ENCODE measurements around the gene SNX4. TPM values are rescaled to one million over a fixed set of nuclear protein-coding genes. Genes with fewer than 3 reads are reported as not detected.
"Not testable (repeated sequence)": the region's sequence is repeated elsewhere in the genome, so short reads cannot be mapped to it uniquely, and the experiment has no call there.

SNX4 gene
- total RNA-seq, 1 donor from 2014 or later: 24.0 TPM

DNA sequence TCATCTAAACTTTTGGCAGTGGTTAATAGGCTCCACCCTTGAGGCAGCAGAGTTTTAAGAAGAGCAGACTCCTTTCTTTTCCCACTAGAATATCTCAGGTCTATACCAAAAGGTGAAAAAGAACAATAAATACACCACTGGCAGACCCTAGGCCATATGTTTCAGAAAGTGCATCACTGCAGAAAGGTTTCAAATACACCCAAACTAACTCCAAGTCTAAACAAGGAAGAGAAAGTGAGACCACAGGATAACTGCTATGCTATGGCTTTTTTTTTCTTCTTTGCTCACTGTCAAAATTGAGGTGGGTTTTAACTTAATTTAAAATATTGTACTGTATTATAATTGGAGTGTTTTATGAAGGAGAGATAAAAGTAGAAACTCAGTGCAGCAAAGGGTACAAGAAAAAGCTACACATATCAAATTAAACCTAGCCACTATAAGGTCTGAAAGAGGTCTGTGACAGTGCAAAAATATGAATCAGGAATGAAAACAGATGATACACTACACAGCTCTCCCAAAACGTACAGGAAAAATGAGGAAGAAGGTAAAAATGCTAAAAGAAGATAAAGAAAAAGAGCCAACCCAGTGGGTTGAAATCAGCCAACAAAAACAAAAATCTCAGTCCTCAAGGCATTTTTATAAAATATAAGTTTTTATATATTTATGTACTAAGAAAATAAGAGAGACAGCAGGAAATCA is 8.4 kb downstream of the SNX4 start:
- no peaks in the 10 kb centered on the region for H3K9me3 ChIP-seq (ENCODE audit: control insufficient read depth in 3 of 3, low read length in 3 of 3)
- peaks cover 7 to 11% (median 8%) of the 10 kb centered on the region in 3 donors for H3K36me3 ChIP-seq (ENCODE audit: control insufficient read depth in 3 of 3, insufficient read depth in 3 of 3, low read length in 3 of 3)
- no peak overlapping the region for H3K27ac ChIP-seq (ENCODE audit: low read depth, low read length)
- peak overlapping the region in 1 of 3 donors; percentile 20 for H3K9ac ChIP-seq (ENCODE audit: low read depth in 1 of 3, low read length in 3 of 3)
- H3K4me1 ChIP-seq (ENCODE audit: control insufficient read depth in 3 of 3, insufficient read depth in 3 of 3, low read length in 3 of 3): peaks cover 0 to 3% (median 0%) of the 10 kb centered on the region in 3 donors
- no peaks in the 10 kb centered on the region for H3K27me3 ChIP-seq (ENCODE audit: control insufficient read depth in 3 of 3, insufficient read depth in 3 of 3, low read length in 3 of 3)
- H3K4me3 ChIP-seq (ENCODE audit: low read length in 3 of 3): no peak overlapping the region

DNA sequence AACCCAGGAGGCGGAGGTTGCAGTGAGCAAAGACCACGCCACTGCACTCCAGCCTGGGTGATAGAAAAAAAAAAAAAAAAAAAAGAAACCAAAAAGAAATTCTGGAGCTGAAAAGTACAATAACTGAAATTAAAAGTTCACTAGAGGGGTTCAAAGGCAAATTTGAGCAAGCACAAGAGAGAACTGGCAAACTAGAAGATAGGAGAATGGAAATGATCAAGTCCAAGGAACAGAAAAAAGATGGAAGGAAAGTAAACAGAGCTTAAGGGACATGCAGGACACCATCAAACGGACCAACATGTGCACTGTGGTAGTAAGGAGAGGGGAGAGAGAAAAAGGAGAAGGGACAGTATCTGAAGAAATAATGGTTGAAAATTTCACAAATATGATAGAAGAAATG is 12.9 kb downstream of the SNX4 start:
- H3K9ac ChIP-seq (ENCODE audit: low read depth in 1 of 3, low read length in 3 of 3): no peak overlapping the region
- no peak overlapping the region for H3K4me3 ChIP-seq (ENCODE audit: low read length in 3 of 3)
- peaks cover 6 to 14% (median 13%) of the 10 kb centered on the region in 3 donors for H3K36me3 ChIP-seq (ENCODE audit: control insufficient read depth in 3 of 3, insufficient read depth in 3 of 3, low read length in 3 of 3)
- H3K27me3 ChIP-seq (ENCODE audit: control insufficient read depth in 3 of 3, insufficient read depth in 3 of 3, low read length in 3 of 3): no peaks in the 10 kb centered on the region
- peaks cover 0 to 3% (median 0%) of the 10 kb centered on the region in 3 donors for H3K4me1 ChIP-seq (ENCODE audit: control insufficient read depth in 3 of 3, insufficient read depth in 3 of 3, low read length in 3 of 3)
- no peaks in the 10 kb centered on the region for H3K9me3 ChIP-seq (ENCODE audit: control insufficient read depth in 3 of 3, low read length in 3 of 3)
- no peak overlapping the region for H3K27ac ChIP-seq (ENCODE audit: low read depth, low read length)

DNA sequence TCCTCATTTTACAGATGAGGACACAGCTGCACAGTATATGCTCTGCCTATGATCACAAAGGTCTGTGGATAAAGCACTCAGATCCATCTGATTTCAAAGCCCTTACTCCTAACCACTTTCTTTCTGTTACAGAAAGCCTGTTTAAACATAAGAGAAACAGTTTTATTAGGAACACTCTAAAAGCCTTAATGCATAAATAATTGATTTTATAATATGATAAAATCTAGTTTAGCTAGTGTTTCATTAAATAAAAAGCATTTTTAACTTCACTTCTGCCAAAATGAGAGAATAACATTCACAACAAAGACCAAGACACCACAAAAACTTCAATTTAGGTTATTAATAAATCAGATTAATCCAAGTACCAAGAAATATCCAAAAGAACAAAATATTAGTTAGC is 21.4 kb downstream of the SNX4 start:
- Histone ChIP-seq H3K36me3 (ENCODE audit: control insufficient read depth in 3 of 3, insufficient read depth in 3 of 3, low read length in 3 of 3) (peaks cover 14 to 25% (median 23%) of the 10 kb centered on the region in 3 donors), H3K4me1 (ENCODE audit: control insufficient read depth in 3 of 3, insufficient read depth in 3 of 3, low read length in 3 of 3) (no peaks in the 10 kb centered on the region), H3K4me3 (ENCODE audit: low read length in 3 of 3) (no peak overlapping the region), H3K9me3 (ENCODE audit: control insufficient read depth in 3 of 3, low read length in 3 of 3) (no peaks in the 10 kb centered on the region), H3K27ac (ENCODE audit: low read depth, low read length) (no peak overlapping the region), H3K9ac (ENCODE audit: low read depth in 1 of 3, low read length in 3 of 3) (no peak overlapping the region), H3K27me3 (ENCODE audit: control insufficient read depth in 3 of 3, insufficient read depth in 3 of 3, low read length in 3 of 3) (no peaks in the 10 kb centered on the region)

- Histone ChIP-seq H3K27ac (ENCODE audit: low read depth, low read length) (no peak overlapping the region), H3K9ac (ENCODE audit: low read depth in 1 of 3, low read length in 3 of 3) (no peak overlapping the region), H3K27me3 (ENCODE audit: control insufficient read depth in 3 of 3, insufficient read depth in 3 of 3, low read length in 3 of 3) (no peaks in the 10 kb centered on the region), H3K36me3 (ENCODE audit: control insufficient read depth in 3 of 3, insufficient read depth in 3 of 3, low read length in 3 of 3) (peaks cover 12 to 33% (median 33%) of the 10 kb centered on the region in 3 donors), H3K4me3 (ENCODE audit: low read length in 3 of 3) (no peak overlapping the region), H3K9me3 (ENCODE audit: control insufficient read depth in 3 of 3, low read length in 3 of 3) (no peaks in the 10 kb centered on the region), H3K4me1 (ENCODE audit: control insufficient read depth in 3 of 3, insufficient read depth in 3 of 3, low read length in 3 of 3) (no peaks in the 10 kb centered on the region)
Measured at GRCh38 chr3:125496701-125497100, 23.3 kb downstream of the SNX4 start.

DNA sequence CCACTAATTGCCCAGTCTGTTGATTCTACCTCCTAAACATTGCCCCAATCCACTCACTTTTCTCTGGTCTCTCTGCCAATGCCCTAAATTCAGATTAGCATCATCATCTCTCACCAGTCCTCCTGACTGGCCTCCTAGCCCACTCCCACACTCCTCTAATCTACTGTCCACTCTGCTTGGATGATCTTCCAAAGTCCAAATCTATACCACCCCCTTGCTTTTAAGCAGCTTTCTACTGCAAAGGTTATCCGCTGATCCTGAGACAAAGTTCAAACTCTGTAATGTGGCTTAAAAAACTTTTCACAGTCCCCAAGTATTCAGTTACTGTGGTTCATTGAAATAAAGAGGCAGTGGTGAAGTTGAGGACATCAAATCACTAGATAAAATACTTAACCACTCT is 37.6 kb downstream of the SNX4 start:
- Histone ChIP-seq H3K4me1 (ENCODE audit: control insufficient read depth in 3 of 3, insufficient read depth in 3 of 3, low read length in 3 of 3) (no peaks in the 10 kb centered on the region), H3K9ac (ENCODE audit: low read depth in 1 of 3, low read length in 3 of 3) (no peak overlapping the region), H3K9me3 (ENCODE audit: control insufficient read depth in 3 of 3, low read length in 3 of 3) (no peaks in the 10 kb centered on the region), H3K4me3 (ENCODE audit: low read length in 3 of 3) (no peak overlapping the region), H3K27me3 (ENCODE audit: control insufficient read depth in 3 of 3, insufficient read depth in 3 of 3, low read length in 3 of 3) (no peaks in the 10 kb centered on the region), H3K36me3 (ENCODE audit: control insufficient read depth in 3 of 3, insufficient read depth in 3 of 3, low read length in 3 of 3) (peaks cover 0 to 23% (median 9%) of the 10 kb centered on the region in 3 donors), H3K27ac (ENCODE audit: low read depth, low read length) (no peak overlapping the region)

GRCh38 chr3:125481786-125482185 is 38.2 kb downstream of the SNX4 start:
- H3K27me3 ChIP-seq (ENCODE audit: control insufficient read depth in 3 of 3, insufficient read depth in 3 of 3, low read length in 3 of 3): no peaks in the 10 kb centered on the region
- H3K4me1 ChIP-seq (ENCODE audit: control insufficient read depth in 3 of 3, insufficient read depth in 3 of 3, low read length in 3 of 3): no peaks in the 10 kb centered on the region
- H3K9ac ChIP-seq (ENCODE audit: low read depth in 1 of 3, low read length in 3 of 3): no peak overlapping the region
- peaks cover 0 to 23% (median 10%) of the 10 kb centered on the region in 3 donors for H3K36me3 ChIP-seq (ENCODE audit: control insufficient read depth in 3 of 3, insufficient read depth in 3 of 3, low read length in 3 of 3)
- no peak overlapping the region for H3K27ac ChIP-seq (ENCODE audit: low read depth, low read length)
- H3K4me3 ChIP-seq (ENCODE audit: low read length in 3 of 3): no peak overlapping the region
- no peaks in the 10 kb centered on the region for H3K9me3 ChIP-seq (ENCODE audit: control insufficient read depth in 3 of 3, low read length in 3 of 3)

- not testable (repeated sequence) for H3K4me3 ChIP-seq (ENCODE audit: low read length in 3 of 3); H3K4me1 ChIP-seq (ENCODE audit: control insufficient read depth in 3 of 3, insufficient read depth in 3 of 3, low read length in 3 of 3); H3K27me3 ChIP-seq (ENCODE audit: control insufficient read depth in 3 of 3, insufficient read depth in 3 of 3, low read length in 3 of 3); H3K9ac ChIP-seq (ENCODE audit: low read depth in 1 of 3, low read length in 3 of 3); H3K9me3 ChIP-seq (ENCODE audit: control insufficient read depth in 3 of 3, low read length in 3 of 3); H3K27ac ChIP-seq (ENCODE audit: low read depth, low read length)
- H3K36me3 ChIP-seq (ENCODE audit: control insufficient read depth in 3 of 3, insufficient read depth in 3 of 3, low read length in 3 of 3): peaks cover 0 to 19% (median 10%) of the 10 kb centered on the region in 3 donors
Measured at GRCh38 chr3:125481375-125481759, 38.6 kb downstream of the SNX4 start.

DNA sequence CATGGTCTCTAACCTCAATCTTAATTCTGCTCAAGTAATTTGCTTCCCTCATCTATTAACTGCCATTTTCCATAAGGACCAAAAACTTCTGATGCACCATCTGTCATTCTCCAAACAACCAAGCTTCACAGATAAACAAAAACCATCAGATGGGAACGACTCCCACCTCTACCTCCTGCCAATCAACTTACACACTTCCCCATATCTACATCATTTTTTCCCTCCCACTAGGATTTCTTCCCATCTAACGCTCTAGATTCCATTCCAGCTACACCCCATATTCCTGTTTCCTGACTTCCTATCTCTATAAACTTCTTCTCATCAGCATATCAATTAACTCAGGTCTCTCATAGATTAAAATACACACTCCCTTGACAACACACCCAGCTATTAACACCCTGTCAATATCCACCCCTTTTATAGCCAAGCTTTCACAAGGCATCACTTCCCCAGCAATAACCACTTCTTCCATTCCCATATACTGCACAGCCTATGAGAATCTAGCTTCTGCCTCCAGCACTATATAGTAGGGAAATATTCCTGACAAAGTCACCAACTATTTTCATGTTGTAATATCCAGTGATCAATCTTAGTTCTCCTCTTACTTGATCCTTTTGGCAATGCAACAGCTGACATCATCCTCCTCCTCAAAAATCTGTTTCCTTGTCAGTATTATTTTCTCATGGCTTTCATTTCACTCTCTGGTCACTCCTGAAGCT is 39.2 kb downstream of the SNX4 start:
- Histone ChIP-seq H3K4me1 (ENCODE audit: control insufficient read depth in 3 of 3, insufficient read depth in 3 of 3, low read length in 3 of 3) (no peaks in the 10 kb centered on the region), H3K9ac (ENCODE audit: low read depth in 1 of 3, low read length in 3 of 3) (no peak overlapping the region), H3K27me3 (ENCODE audit: control insufficient read depth in 3 of 3, insufficient read depth in 3 of 3, low read length in 3 of 3) (no peaks in the 10 kb centered on the region), H3K36me3 (ENCODE audit: control insufficient read depth in 3 of 3, insufficient read depth in 3 of 3, low read length in 3 of 3) (peaks cover 0 to 19% (median 10%) of the 10 kb centered on the region in 3 donors), H3K4me3 (ENCODE audit: low read length in 3 of 3) (no peak overlapping the region), H3K9me3 (ENCODE audit: control insufficient read depth in 3 of 3, low read length in 3 of 3) (no peaks in the 10 kb centered on the region), H3K27ac (ENCODE audit: low read depth, low read length) (no peak overlapping the region)

DNA sequence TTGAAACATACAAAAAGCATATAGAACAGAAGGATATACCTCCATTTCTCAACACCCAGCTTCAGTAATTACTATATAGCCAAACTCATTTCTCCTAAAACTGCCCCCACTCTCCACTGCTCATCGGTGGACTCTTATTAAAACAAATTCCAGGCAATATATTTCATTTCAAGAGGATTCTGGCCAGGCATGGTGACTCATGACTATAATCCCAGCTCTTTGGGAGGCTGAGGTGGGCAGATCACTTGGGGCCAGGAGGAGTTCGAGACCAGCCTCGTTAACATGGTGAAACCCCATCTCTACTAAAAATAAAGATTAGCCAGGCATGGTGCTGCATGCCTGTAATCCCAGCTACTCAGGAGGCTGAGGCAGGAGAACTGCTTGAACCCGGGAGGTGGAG is 40.9 kb downstream of the SNX4 start:
- H3K27ac ChIP-seq (ENCODE audit: low read depth, low read length): no peak overlapping the region
- H3K9me3 ChIP-seq (ENCODE audit: control insufficient read depth in 3 of 3, low read length in 3 of 3): no peaks in the 10 kb centered on the region
- H3K4me3 ChIP-seq (ENCODE audit: low read length in 3 of 3): no peak overlapping the region
- H3K27me3 ChIP-seq (ENCODE audit: control insufficient read depth in 3 of 3, insufficient read depth in 3 of 3, low read length in 3 of 3): no peaks in the 10 kb centered on the region
- H3K9ac ChIP-seq (ENCODE audit: low read depth in 1 of 3, low read length in 3 of 3): no peak overlapping the region
- H3K36me3 ChIP-seq (ENCODE audit: control insufficient read depth in 3 of 3, insufficient read depth in 3 of 3, low read length in 3 of 3): peaks cover 3 to 23% (median 10%) of the 10 kb centered on the region in 3 donors
- H3K4me1 ChIP-seq (ENCODE audit: control insufficient read depth in 3 of 3, insufficient read depth in 3 of 3, low read length in 3 of 3): no peaks in the 10 kb centered on the region

DNA sequence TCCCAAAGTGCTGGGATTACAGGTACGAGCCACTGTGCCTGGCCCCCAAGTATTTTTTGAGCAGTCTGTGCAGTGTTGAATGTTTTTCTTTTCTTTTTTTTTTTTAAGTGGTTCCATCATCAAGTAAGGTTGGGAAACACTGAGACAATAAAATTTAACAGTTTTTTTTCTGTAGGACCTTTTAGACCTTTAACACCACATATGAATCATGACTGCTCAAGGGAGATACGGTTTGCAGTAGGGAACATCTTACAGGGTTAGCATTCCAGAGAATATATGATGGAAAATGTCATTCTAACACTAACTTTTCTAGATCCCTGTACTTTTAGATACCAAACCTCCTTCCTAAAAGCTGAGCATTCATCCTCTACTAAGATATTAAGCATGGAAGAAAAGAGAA is 41.7 kb downstream of the SNX4 start:
- Histone ChIP-seq H3K36me3 (ENCODE audit: control insufficient read depth in 3 of 3, insufficient read depth in 3 of 3, low read length in 3 of 3) (peaks cover 3 to 23% (median 10%) of the 10 kb centered on the region in 3 donors), H3K9ac (ENCODE audit: low read depth in 1 of 3, low read length in 3 of 3) (no peak overlapping the region), H3K9me3 (ENCODE audit: control insufficient read depth in 3 of 3, low read length in 3 of 3) (no peaks in the 10 kb centered on the region), H3K4me1 (ENCODE audit: control insufficient read depth in 3 of 3, insufficient read depth in 3 of 3, low read length in 3 of 3) (no peaks in the 10 kb centered on the region), H3K27ac (ENCODE audit: low read depth, low read length) (no peak overlapping the region), H3K4me3 (ENCODE audit: low read length in 3 of 3) (no peak overlapping the region), H3K27me3 (ENCODE audit: control insufficient read depth in 3 of 3, insufficient read depth in 3 of 3, low read length in 3 of 3) (no peaks in the 10 kb centered on the region)
